Measurements from ENCODE around the gene REN. TPM values are rescaled to one million over a fixed set of nuclear protein-coding genes. Genes with fewer than 3 reads are reported as not detected.

REN gene
- total and polyA plus RNA-seq, 2 donors (not counting 3 experiments of a cell fraction or from before 2014, with no cell fraction given): 0.11 TPM; not detected in 1

DNA sequence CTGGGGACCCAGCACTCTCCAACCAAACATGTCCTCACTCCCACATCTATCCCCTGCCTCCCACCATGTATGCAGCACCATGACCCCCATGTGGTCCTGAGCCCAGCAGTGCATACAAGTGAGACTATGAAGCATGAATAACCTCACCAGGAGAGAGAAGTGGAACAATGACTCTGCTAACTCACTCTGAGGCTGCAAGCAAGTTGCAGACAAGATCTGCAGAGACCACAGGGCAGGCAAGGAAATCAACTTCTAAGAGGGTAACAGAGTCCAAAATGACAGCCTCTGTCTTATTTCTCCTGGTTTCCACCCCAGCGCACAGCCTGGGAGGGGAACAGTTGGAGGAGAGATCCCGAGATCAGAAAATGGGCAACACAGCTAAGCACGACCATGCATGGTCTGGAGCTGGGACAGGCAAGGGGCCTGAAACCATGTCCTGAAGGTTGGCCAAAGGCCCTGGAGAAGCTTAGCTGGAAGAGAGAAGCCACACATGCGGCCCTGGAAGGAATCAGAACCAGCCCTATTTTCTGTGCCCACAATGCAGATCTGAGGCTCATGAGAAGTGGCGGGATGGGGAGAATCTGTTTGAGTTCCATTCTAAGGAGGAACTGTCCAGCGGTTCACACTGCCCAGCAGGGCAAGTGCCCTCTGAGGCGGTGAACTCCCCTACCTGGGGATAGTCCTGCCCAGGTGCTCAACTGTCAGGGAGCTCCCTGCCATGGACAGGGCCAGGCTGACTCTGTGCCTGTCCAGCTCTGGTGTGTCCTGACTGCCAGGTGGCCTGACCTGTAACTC is 12.5 kb upstream of the REN start:
- Histone ChIP-seq H3K9ac (replicated peaks; ENCODE audit: extremely low read depth, insufficient read depth, low read length) (no peak overlapping the region), H3K9me1 (replicated peaks; ENCODE audit: control insufficient read depth, extremely low read depth, insufficient read depth, low read length) (no peaks in the 10 kb centered on the region), H4K20me1 (replicated peaks; ENCODE audit: control insufficient read depth, extremely low read depth, insufficient read depth, low read length) (no peaks in the 10 kb centered on the region), H3K27ac (ENCODE audit: insufficient read depth, low read depth, low read length) (no peak overlapping the region), H3K79me2 (ENCODE audit: control insufficient read depth, insufficient read depth, low read length) (no peaks in the 10 kb centered on the region), H3K4me2 (ENCODE audit: insufficient read depth, low read length) (no peak overlapping the region), H3K4me3 (replicated peaks in 1 of 3; ENCODE audit: insufficient read depth in 1 of 3, low read depth in 1 of 3, low read length in 3 of 3) (no peak overlapping the region), H3K27me3 (ENCODE audit: control insufficient read depth in 2 of 2, insufficient read depth in 2 of 2, low read length in 2 of 2) (no peaks in the 10 kb centered on the region), H2AFZ (ENCODE audit: low read depth, low read length) (no peak overlapping the region), H3K9me3 (replicated peaks; ENCODE audit: control insufficient read depth, insufficient read depth, low read length) (no peaks in the 10 kb centered on the region), H3K4me1 (ENCODE audit: control insufficient read depth, extremely low read depth, insufficient read depth, low read length) (peaks cover 7% of the 10 kb centered on the region), H3K36me3 (ENCODE audit: control insufficient read depth in 2 of 2, extremely low read depth in 1 of 2, insufficient read depth in 2 of 2, low read length in 2 of 2) (no peaks in the 10 kb centered on the region)
- intact Hi-C loops (cut with micrococcal nuclease) (no loop called here), dilution Hi-C loops (cut with MboI; ENCODE audit: extremely low pct_ligation_motif_present, low sequenced_read_pairs) (no loop called here)
- no TSS peak for BruUV-seq (replicated peaks)
- FAIRE-seq (no peak), DNase-seq (ENCODE audit: low read depth, low spot score) (no peak)
- CTCF ChIA-PET: interaction anchor here (1.1 to 26.7 kb wide), 3 partner anchors 9 to 24 kb away, joined by 3 to 770 read pairs (median 3); no protein-coding TSS in a partner anchor
- TF ChIP-seq POLR2A (IDR thresholded peaks at IDR 0.05; ENCODE audit: low read depth, low read length) (no peak), MYC (IDR thresholded peaks at IDR 0.05; ENCODE audit: low read depth, low read length) (no peak), FOS (IDR thresholded peaks at IDR 0.05; ENCODE audit: borderline replicate concordance, insufficient read depth, low read length) (no peak), GATA2 (IDR thresholded peaks at IDR 0.05; ENCODE audit: insufficient read depth, insufficient read length, low read depth, low read length) (no peak), POLR2AphosphoS5 (IDR thresholded peaks at IDR 0.05; ENCODE audit: insufficient read depth, low read depth, low read length) (no peak), JUN (IDR thresholded peaks at IDR 0.05; ENCODE audit: borderline replicate concordance, insufficient read depth, insufficient read length, low read depth) (no peak), EZH2 (IDR thresholded peaks at IDR 0.05; ENCODE audit: borderline replicate concordance, low read depth, low read length, severe bottlenecking) (no peak)
- TF ChIP-seq, protein P1, sequence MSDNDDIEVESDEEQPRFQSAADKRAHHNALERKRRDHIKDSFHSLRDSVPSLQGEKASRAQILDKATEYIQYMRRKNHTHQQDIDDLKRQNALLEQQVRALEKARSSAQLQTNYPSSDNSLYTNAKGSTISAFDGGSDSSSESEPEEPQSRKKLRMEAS (IDR thresholded peaks at IDR 0.05; ENCODE audit: insufficient read depth, insufficient read length): no peak
- TF ChIP-seq, protein P2, sequence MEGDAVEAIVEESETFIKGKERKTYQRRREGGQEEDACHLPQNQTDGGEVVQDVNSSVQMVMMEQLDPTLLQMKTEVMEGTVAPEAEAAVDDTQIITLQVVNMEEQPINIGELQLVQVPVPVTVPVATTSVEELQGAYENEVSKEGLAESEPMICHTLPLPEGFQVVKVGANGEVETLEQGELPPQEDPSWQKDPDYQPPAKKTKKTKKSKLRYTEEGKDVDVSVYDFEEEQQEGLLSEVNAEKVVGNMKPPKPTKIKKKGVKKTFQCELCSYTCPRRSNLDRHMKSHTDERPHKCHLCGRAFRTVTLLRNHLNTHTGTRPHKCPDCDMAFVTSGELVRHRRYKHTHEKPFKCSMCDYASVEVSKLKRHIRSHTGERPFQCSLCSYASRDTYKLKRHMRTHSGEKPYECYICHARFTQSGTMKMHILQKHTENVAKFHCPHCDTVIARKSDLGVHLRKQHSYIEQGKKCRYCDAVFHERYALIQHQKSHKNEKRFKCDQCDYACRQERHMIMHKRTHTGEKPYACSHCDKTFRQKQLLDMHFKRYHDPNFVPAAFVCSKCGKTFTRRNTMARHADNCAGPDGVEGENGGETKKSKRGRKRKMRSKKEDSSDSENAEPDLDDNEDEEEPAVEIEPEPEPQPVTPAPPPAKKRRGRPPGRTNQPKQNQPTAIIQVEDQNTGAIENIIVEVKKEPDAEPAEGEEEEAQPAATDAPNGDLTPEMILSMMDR (IDR thresholded peaks at IDR 0.05; ENCODE audit: extremely low read depth in 1 of 2, insufficient read depth in 1 of 2, low read depth in 1 of 2, low read length in 2 of 2): no peak
- POLR2A ChIA-PET: no interaction called here

Measured in endothelial cell of umbilical vein (primary cell).